ES-I3 (cell line): Measurements from ENCODE around the gene ABCC2.

Experiments
- H3K36me3 ChIP-seq: 2 replicates; pipeline ENCODE4 v1.6.1; 2013; ENCODE audit warnings: mild to moderate bottlenecking, low read length, control low read depth, moderate library complexity; ENCODE audit not compliant: insufficient read depth
- H3K4me1 ChIP-seq: 2 replicates; pipeline ENCODE4 v1.6.1; 2013; ENCODE audit warnings: mild to moderate bottlenecking, control low read depth, low read length; ENCODE audit not compliant: insufficient read depth
- H3K9ac ChIP-seq: 2 replicates; pipeline ENCODE4 v1.6.1; 2013; ENCODE audit warnings: low read depth, mild to moderate bottlenecking, low read length, moderate library complexity
- H3K9me3 ChIP-seq: 2 replicates; pipeline ENCODE4 v1.6.1; 2013; ENCODE audit warnings: mild to moderate bottlenecking, low read length, moderate library complexity; ENCODE audit not compliant: control insufficient read depth, insufficient read depth

ABCC2 gene

DNA sequence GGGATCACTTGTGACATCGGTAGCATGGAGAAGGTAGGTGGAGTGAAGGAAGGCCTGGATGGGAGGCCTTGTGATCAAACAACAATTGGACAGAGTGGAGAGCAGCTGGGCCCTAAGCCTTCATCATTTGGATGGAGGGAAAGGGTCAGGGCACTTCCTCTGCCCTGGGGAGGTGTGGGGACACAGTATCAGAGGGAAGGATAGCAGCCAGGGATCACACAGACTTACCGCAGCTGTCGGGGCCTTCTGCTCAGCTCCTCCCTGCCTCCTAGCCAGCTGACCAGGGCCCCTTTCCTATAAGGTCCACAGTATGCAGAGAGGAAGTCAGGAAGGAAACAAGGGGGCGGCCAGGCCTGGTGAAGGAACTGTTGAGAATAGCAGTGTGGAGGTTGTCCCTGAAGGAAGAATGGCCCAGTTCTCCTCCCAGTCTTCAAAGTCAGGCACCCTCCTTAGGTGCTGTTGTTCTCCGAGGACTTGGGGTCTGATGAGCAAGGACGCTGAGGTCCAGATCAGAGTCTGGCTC, 62.1 kb downstream of the ABCC2 start:
- Histone ChIP-seq H3K9me3 (no peaks in the 10 kb centered on the region), H3K4me1 (peaks cover 18% of the 10 kb centered on the region), H3K9ac (no peak overlapping the region), H3K36me3 (no peaks in the 10 kb centered on the region; the same call in 1 of the 2 replicates)

- no peaks in the 10 kb centered on the region for H3K9me3 ChIP-seq
- H3K4me1 ChIP-seq: peaks cover 30% of the 10 kb centered on the region
- H3K9ac ChIP-seq: peak overlapping the region; percentile 17; the same call in 1 of the 2 replicates
- H3K36me3 ChIP-seq: no peaks in the 10 kb centered on the region; the same call in 1 of the 2 replicates
These were observed 63.5 kb downstream of the ABCC2 start for GRCh38 chr10:99845837-99846382.

DNA sequence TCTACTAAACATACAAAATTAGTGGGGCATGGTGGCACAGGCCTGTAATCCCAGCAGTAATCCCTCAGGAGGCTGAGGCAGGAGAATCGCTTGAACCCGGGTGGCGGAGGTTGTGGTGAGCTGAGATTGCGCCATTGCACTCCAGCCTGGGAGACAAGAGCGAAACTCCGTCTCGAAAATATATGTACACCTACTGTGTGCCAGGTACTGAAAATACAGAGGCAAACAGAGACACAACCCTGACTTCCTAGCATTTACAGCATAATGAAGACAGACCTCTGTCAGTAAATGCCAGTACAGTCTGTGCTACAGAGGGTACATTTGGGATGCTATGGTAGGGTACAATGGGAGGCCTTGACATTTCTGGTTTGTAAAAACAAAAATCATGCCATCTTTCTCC, 66.6 kb downstream of the ABCC2 start:
- Histone ChIP-seq H3K36me3 (no peaks in the 10 kb centered on the region), H3K9me3 (no peaks in the 10 kb centered on the region), H3K4me1 (peaks cover 32% of the 10 kb centered on the region), H3K9ac (no peak overlapping the region)

- Histone ChIP-seq H3K9me3 (no peaks in the 10 kb centered on the region), H3K36me3 (no peaks in the 10 kb centered on the region), H3K4me1 (peaks cover 33% of the 10 kb centered on the region), H3K9ac (no peak overlapping the region; the same call in 1 of the 2 replicates)
These were observed 67.1 kb downstream of the ABCC2 start for GRCh38 chr10:99849536-99849935.

DNA sequence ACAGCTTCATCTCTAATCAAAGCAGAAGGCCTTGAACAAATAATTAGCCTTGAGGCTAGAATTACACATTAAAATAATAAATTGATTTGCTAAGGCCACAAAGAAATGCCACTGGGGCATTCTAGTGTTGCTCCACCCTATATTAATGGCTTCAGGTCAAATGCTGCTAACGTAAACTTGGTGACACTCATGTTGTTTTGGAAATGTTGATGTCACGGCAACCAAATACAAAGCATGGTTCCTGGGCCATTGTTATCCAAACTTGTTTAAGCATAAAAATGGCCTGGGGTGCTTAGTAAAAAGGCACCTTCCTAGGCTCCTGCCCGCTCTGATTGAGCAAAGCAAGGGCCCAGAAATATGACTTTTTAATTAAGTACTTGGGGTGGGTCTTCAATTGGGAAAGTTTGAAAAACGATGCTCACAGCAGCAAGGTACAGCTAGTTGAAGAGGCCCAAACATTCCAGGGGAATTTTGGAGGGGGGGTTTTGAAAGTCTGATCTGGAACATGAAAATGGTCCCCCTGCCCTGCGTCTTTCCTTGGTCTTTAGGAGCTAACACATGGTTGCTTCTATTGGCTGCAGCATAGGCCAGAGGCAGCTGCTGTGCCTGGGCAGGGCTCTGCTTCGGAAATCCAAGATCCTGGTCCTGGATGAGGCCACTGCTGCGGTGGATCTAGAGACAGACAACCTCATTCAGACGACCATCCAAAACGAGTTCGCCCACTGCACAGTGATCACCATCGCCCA, 67.8 kb downstream of the ABCC2 start:
- no peak overlapping the region; the same call in 1 of the 2 replicates for H3K9ac ChIP-seq
- peaks cover 33% of the 10 kb centered on the region for H3K4me1 ChIP-seq
- H3K9me3 ChIP-seq: no peaks in the 10 kb centered on the region
- no peaks in the 10 kb centered on the region for H3K36me3 ChIP-seq

GRCh38 chr10:99850767-99851340, 68.4 kb downstream of the ABCC2 start:
- Histone ChIP-seq H3K9me3 (no peaks in the 10 kb centered on the region), H3K9ac (no peak overlapping the region), H3K36me3 (no peaks in the 10 kb centered on the region), H3K4me1 (peaks cover 33% of the 10 kb centered on the region)

- no peak overlapping the region for H3K9ac ChIP-seq
- H3K9me3 ChIP-seq: no peaks in the 10 kb centered on the region
- H3K4me1 ChIP-seq: peaks cover 33% of the 10 kb centered on the region
- H3K36me3 ChIP-seq: no peaks in the 10 kb centered on the region
These were observed 69.4 kb downstream of the ABCC2 start for GRCh38 chr10:99851825-99852224.

DNA sequence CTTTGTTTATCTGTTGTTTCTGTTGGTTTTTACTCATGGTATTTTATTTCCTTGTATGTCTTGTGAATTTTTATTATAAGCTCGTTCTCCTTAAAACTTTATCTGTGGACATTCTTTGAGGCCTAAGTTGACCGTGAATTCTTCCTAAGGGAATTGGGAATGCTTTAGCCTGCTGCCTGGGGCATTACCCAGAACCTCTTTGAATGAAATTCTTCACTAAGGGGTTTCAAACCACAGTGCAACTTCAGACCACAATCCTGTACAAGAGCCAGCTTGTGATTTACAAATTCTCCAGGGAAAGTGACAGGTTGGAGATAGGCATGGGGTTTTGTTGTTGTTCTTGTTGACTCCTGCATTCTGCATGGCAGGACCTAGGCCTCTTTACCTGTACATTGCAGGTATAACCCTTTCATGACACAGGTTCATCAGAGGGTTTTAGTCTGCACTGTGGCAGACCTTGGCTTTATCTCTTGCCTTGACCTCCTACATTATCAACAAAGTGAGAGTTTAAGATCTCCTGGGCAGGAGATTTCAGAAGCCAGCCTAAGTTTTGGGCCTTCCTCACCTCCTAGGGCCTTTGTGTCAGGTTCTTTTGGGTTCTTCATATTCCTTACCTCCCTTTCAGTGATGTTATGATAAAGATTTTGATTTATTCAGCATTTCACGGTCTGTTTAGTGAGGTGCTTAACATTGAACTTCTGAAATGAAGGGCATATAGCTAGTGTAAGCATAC, 70.2 kb downstream of the ABCC2 start:
- H3K4me1 ChIP-seq: peaks cover 33% of the 10 kb centered on the region
- H3K36me3 ChIP-seq: no peaks in the 10 kb centered on the region
- no peaks in the 10 kb centered on the region for H3K9me3 ChIP-seq
- no peak overlapping the region for H3K9ac ChIP-seq

DNA sequence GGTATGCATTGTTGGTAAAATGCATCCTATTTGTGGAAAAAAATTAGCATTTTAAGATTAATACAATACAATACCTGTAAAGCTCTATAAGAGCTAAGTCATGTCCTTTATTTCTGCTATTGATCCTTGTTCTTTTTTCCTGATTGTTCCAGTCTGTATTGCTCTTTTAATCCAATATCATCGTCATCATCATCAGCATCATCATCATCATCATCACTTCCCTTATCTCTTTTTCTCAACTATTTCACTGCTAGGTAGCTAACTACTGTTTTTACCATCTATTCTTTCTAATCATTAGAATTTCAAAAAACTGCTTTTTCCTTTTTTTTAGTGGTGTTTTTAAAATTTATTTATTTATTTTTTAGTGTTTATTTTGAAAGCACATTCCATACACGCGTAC, 71.2 kb downstream of the ABCC2 start:
- no peak overlapping the region for H3K9ac ChIP-seq
- no peaks in the 10 kb centered on the region for H3K9me3 ChIP-seq
- H3K4me1 ChIP-seq: peaks cover 27% of the 10 kb centered on the region
- H3K36me3 ChIP-seq: no peaks in the 10 kb centered on the region

- Histone ChIP-seq H3K9me3 (no peaks in the 10 kb centered on the region), H3K36me3 (no peaks in the 10 kb centered on the region), H3K4me1 (peaks cover 17% of the 10 kb centered on the region), H3K9ac (no peak overlapping the region)
These were observed 72.4 kb downstream of the ABCC2 start for GRCh38 chr10:99854860-99855259.

DNA sequence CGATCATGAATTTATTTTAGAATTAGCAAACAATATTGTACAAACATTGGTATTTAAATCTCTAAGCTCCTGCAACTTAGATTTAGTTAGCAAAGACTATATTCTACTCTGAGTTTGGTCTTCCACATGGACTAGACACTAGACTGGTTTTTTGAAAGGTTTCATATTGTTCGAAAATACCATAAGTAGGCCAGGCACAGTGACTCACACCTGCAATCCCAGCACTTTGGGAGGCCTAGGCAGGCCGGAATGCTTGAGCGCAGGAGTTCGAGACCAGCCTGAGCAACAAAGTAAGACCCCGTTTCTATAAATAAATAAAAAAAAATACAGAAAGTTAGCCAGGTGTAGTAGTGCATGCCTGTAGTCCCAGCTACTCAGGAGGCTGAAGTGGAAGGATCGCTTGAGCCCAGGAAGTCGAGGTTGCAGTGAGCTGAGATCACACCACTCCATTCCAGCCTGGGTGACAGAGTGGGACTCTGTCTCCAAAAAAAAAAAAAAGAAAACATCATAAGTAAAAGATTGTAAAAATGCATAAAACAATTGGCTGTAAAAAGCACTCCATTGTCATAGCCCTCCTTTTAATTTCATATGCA, 73.1 kb downstream of the ABCC2 start:
- H3K4me1 ChIP-seq: peaks cover 12% of the 10 kb centered on the region
- H3K9me3 ChIP-seq: no peaks in the 10 kb centered on the region
- no peak overlapping the region for H3K9ac ChIP-seq

GRCh38 chr10:99858849-99859248, 76.4 kb downstream of the ABCC2 start:
- H3K9ac ChIP-seq: no peak overlapping the region
- peaks cover 2% of the 10 kb centered on the region for H3K4me1 ChIP-seq
- no peaks in the 10 kb centered on the region for H3K9me3 ChIP-seq
- no peaks in the 10 kb centered on the region for H3K36me3 ChIP-seq

More for the DNA sequence above, 73.1 kb downstream of the ABCC2 start:
- H3K36me3 ChIP-seq: no peaks in the 10 kb centered on the region

- Histone ChIP-seq H3K9ac (no peak overlapping the region), H3K36me3 (no peaks in the 10 kb centered on the region), H3K9me3 (no peaks in the 10 kb centered on the region), H3K4me1 (no peaks in the 10 kb centered on the region; the same call in none of the 2 replicates)
These were observed 77.1 kb downstream of the ABCC2 start for GRCh38 chr10:99859585-99859984.

- H3K36me3 ChIP-seq: no peaks in the 10 kb centered on the region
- H3K9me3 ChIP-seq: no peaks in the 10 kb centered on the region
- H3K9ac ChIP-seq: no peak overlapping the region
- no peaks in the 10 kb centered on the region; the same call in 1 of the 2 replicates for H3K4me1 ChIP-seq
These were observed 78.0 kb downstream of the ABCC2 start for GRCh38 chr10:99860466-99860865.
